ENCODE results near the gene EXOSC7. TPM values are rescaled to one million over a fixed set of nuclear protein-coding genes. Genes with fewer than 3 reads are reported as not detected.

The EXOSC7 gene
- total and polyA plus RNA-seq, 4 donors: 15.5 to 27.2 (median 21.7) TPM

- TF ChIP-seq YY1 (IDR thresholded peaks at IDR 0.05): no peak
- no peak for TF ChIP-seq TAF1 (conservative IDR thresholded peaks at IDR 0.05)
- no peak for TF ChIP-seq RXRA (IDR thresholded peaks at IDR 0.05)
- no peak for TF ChIP-seq RAD21 (IDR thresholded peaks at IDR 0.05)
- TF ChIP-seq JUND (IDR thresholded peaks at IDR 0.05): no peak
- TF ChIP-seq, protein P1, sequence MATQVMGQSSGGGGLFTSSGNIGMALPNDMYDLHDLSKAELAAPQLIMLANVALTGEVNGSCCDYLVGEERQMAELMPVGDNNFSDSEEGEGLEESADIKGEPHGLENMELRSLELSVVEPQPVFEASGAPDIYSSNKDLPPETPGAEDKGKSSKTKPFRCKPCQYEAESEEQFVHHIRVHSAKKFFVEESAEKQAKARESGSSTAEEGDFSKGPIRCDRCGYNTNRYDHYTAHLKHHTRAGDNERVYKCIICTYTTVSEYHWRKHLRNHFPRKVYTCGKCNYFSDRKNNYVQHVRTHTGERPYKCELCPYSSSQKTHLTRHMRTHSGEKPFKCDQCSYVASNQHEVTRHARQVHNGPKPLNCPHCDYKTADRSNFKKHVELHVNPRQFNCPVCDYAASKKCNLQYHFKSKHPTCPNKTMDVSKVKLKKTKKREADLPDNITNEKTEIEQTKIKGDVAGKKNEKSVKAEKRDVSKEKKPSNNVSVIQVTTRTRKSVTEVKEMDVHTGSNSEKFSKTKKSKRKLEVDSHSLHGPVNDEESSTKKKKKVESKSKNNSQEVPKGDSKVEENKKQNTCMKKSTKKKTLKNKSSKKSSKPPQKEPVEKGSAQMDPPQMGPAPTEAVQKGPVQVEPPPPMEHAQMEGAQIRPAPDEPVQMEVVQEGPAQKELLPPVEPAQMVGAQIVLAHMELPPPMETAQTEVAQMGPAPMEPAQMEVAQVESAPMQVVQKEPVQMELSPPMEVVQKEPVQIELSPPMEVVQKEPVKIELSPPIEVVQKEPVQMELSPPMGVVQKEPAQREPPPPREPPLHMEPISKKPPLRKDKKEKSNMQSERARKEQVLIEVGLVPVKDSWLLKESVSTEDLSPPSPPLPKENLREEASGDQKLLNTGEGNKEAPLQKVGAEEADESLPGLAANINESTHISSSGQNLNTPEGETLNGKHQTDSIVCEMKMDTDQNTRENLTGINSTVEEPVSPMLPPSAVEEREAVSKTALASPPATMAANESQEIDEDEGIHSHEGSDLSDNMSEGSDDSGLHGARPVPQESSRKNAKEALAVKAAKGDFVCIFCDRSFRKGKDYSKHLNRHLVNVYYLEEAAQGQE (IDR thresholded peaks at IDR 0.05): no peak
- TF ChIP-seq, protein P2, sequence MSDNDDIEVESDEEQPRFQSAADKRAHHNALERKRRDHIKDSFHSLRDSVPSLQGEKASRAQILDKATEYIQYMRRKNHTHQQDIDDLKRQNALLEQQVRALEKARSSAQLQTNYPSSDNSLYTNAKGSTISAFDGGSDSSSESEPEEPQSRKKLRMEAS (IDR thresholded peaks at IDR 0.05): no peak
- Histone ChIP-seq H3K27ac (ENCODE audit: low read depth in 1 of 2, low read length in 2 of 2) (no peak overlapping the region), H3K36me3 (ENCODE audit: control insufficient read depth in 4 of 4, insufficient read depth in 3 of 4, low read depth in 1 of 4, low read length in 3 of 4) (peaks cover 14 to 50% (median 22%) of the 10 kb centered on the region in 4 donors), H3K4me3 (ENCODE audit: low read depth in 1 of 3, low read length in 3 of 3) (no peak overlapping the region), H3K9ac (ENCODE audit: low read depth in 1 of 2, low read length in 2 of 2) (no peak overlapping the region), H3K9me3 (ENCODE audit: control insufficient read depth in 4 of 4, low read length in 3 of 4) (no peaks in the 10 kb centered on the region), H3K4me1 (ENCODE audit: control insufficient read depth in 4 of 4, insufficient read depth in 4 of 4, low read length in 3 of 4) (no peaks in the 10 kb centered on the region), H3K27me3 (ENCODE audit: control insufficient read depth in 4 of 4, insufficient read depth in 4 of 4, low read length in 3 of 4) (no peaks in the 10 kb centered on the region)
- 97% methylated on average over 7 of the region's 7 CpGs for WGBS
- DNase-seq (ENCODE audit: low spot score): no peak
These were observed 48.7 kb upstream of the EXOSC7 start for GRCh38 chr3:44927371-44927770.

GRCh38 chr3:44929782-44930181 is 46.3 kb upstream of the EXOSC7 start:
- TF ChIP-seq, protein P2 (IDR thresholded peaks at IDR 0.05): no peak
- TF ChIP-seq YY1 (IDR thresholded peaks at IDR 0.05) (no peak), NR2F2 (IDR thresholded peaks at IDR 0.05) (no peak), HNF4A (conservative IDR thresholded peaks at IDR 0.05) (no peak), TAF1 (conservative IDR thresholded peaks at IDR 0.05) (no peak), RXRA (IDR thresholded peaks at IDR 0.05) (no peak), RAD21 (IDR thresholded peaks at IDR 0.05) (no peak), JUND (IDR thresholded peaks at IDR 0.05) (no peak), HNF4G (IDR thresholded peaks at IDR 0.05) (no peak), FOXA2 (IDR thresholded peaks at IDR 0.05) (no peak), FOXA1 (IDR thresholded peaks at IDR 0.05) (no peak), GABPA (IDR thresholded peaks at IDR 0.05 in 1 of 2, conservative IDR thresholded peaks at IDR 0.05 in 1 of 2) (no peak), ZBTB33 (IDR thresholded peaks at IDR 0.05) (no peak), SP1 (IDR thresholded peaks at IDR 0.05) (no peak)
- TF ChIP-seq, protein P1 (IDR thresholded peaks at IDR 0.05): no peak
- TF ChIP-seq, protein P3, sequence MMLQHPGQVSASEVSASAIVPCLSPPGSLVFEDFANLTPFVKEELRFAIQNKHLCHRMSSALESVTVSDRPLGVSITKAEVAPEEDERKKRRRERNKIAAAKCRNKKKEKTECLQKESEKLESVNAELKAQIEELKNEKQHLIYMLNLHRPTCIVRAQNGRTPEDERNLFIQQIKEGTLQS (IDR thresholded peaks at IDR 0.05): no peak
- Histone ChIP-seq H3K36me3 (ENCODE audit: control insufficient read depth in 4 of 4, insufficient read depth in 3 of 4, low read depth in 1 of 4, low read length in 3 of 4) (peaks cover 14 to 54% (median 32%) of the 10 kb centered on the region in 4 donors), H3K9ac (ENCODE audit: low read depth in 1 of 2, low read length in 2 of 2) (no peak overlapping the region), H3K4me3 (ENCODE audit: low read depth in 1 of 3, low read length in 3 of 3) (no peak overlapping the region), H3K27me3 (ENCODE audit: control insufficient read depth in 4 of 4, insufficient read depth in 4 of 4, low read length in 3 of 4) (no peaks in the 10 kb centered on the region), H3K27ac (ENCODE audit: low read depth in 1 of 2, low read length in 2 of 2) (no peak overlapping the region), H3K4me1 (ENCODE audit: control insufficient read depth in 4 of 4, insufficient read depth in 4 of 4, low read length in 3 of 4) (no peaks in the 10 kb centered on the region), H3K9me3 (ENCODE audit: control insufficient read depth in 4 of 4, low read length in 3 of 4) (no peaks in the 10 kb centered on the region)
- 91% methylated on average over 5 of the region's 5 CpGs for WGBS
- DNase-seq (ENCODE audit: low spot score): no peak

Data from liver (tissue), 9 donors.